Measurements from ENCODE around the gene SLAIN2. TPM values are rescaled to one million over a fixed set of nuclear protein-coding genes. Genes with fewer than 3 reads are reported as not detected.
"Not testable (repeated sequence)": the region's sequence is repeated elsewhere in the genome, so short reads cannot be mapped to it uniquely, and the experiment has no call there.

SLAIN2 gene
- total RNA-seq, 2 experiments from 2014 or later = 63.7 to 66.1 TPM

- ATAC-seq (ENCODE audit: low read depth) = no peak
- Mint-ChIP-seq H3K4me3 (no peak overlapping the region), H3K36me3 (peaks cover 39% of the 10 kb centered on the region), H3K27ac (no peak overlapping the region), H3K27me3 (no peaks in the 10 kb centered on the region), H3K9me3 (no peaks in the 10 kb centered on the region), H3K4me1 (peaks cover 5% of the 10 kb centered on the region)
- POLR2A ChIA-PET = no interaction called here
- DNase-seq = no peak
Measured at GRCh38 chr4:48403358-48403757, 62.0 kb downstream of the SLAIN2 start.

GRCh38 chr4:48403779-48404178 lies 62.5 kb downstream of the SLAIN2 start:
- Mint-ChIP-seq H3K4me3 (no peak overlapping the region), H3K9me3 (no peaks in the 10 kb centered on the region), H3K27me3 (no peaks in the 10 kb centered on the region), H3K27ac (no peak overlapping the region), H3K36me3 (peaks cover 35% of the 10 kb centered on the region), H3K4me1 (peaks cover 3% of the 10 kb centered on the region)
- DNase-seq = no peak
- POLR2A ChIA-PET = no interaction called here
- no peak for ATAC-seq (ENCODE audit: low read depth)

GRCh38 chr4:48405924-48406323 lies 64.6 kb downstream of the SLAIN2 start:
- H3K4me3 Mint-ChIP-seq = no peak overlapping the region
- H3K36me3 Mint-ChIP-seq = peaks cover 33% of the 10 kb centered on the region
- no peak for ATAC-seq (ENCODE audit: low read depth)

GRCh38 chr4:48409203-48409602 lies 67.9 kb downstream of the SLAIN2 start:
- Mint-ChIP-seq H3K27ac (no peak overlapping the region), H3K27me3 (no peaks in the 10 kb centered on the region)
- ATAC-seq (ENCODE audit: low read depth) = no peak

More at GRCh38 chr4:48405924-48406323, 64.6 kb downstream of the SLAIN2 start:
- Mint-ChIP-seq H3K27ac (no peak overlapping the region), H3K27me3 (no peaks in the 10 kb centered on the region), H3K9me3 (no peaks in the 10 kb centered on the region), H3K4me1 (no peaks in the 10 kb centered on the region)
- DNase-seq = no peak
- POLR2A ChIA-PET = no interaction called here

GRCh38 chr4:48410812-48411211 lies 69.5 kb downstream of the SLAIN2 start:
- H3K4me3 Mint-ChIP-seq = no peak overlapping the region
- H3K4me1 Mint-ChIP-seq = no peaks in the 10 kb centered on the region
- no peak overlapping the region for H3K27ac Mint-ChIP-seq
- POLR2A ChIA-PET = no interaction called here
- ATAC-seq (ENCODE audit: low read depth) = no peak
- no peaks in the 10 kb centered on the region for H3K27me3 Mint-ChIP-seq
- peaks cover 1% of the 10 kb centered on the region for H3K9me3 Mint-ChIP-seq
- peaks cover 27% of the 10 kb centered on the region for H3K36me3 Mint-ChIP-seq
- no peak for DNase-seq

More at GRCh38 chr4:48409203-48409602, 67.9 kb downstream of the SLAIN2 start:
- POLR2A ChIA-PET = no interaction called here
- H3K9me3 Mint-ChIP-seq = peaks cover 1% of the 10 kb centered on the region
- peaks cover 32% of the 10 kb centered on the region for H3K36me3 Mint-ChIP-seq
- no peak for DNase-seq
- H3K4me1 Mint-ChIP-seq = no peaks in the 10 kb centered on the region
- H3K4me3 Mint-ChIP-seq = no peak overlapping the region

- Mint-ChIP-seq H3K27ac (no peak overlapping the region), H3K4me3 (no peak overlapping the region), H3K36me3 (peaks cover 31% of the 10 kb centered on the region), H3K27me3 (no peaks in the 10 kb centered on the region), H3K4me1 (no peaks in the 10 kb centered on the region), H3K9me3 (no peaks in the 10 kb centered on the region)
- ATAC-seq (ENCODE audit: low read depth) (no peak), DNase-seq (no peak)
- POLR2A ChIA-PET = no interaction called here
Measured at GRCh38 chr4:48420144-48420543, 78.8 kb downstream of the SLAIN2 start.

- H3K9me3 Mint-ChIP-seq = no peaks in the 10 kb centered on the region
- DNase-seq (no peak), ATAC-seq (ENCODE audit: low read depth) (no peak)
- H3K4me1 Mint-ChIP-seq = no peaks in the 10 kb centered on the region
- no peak overlapping the region for H3K4me3 Mint-ChIP-seq
- no peak overlapping the region for H3K27ac Mint-ChIP-seq
- POLR2A ChIA-PET = no interaction called here
- peaks cover 31% of the 10 kb centered on the region for H3K36me3 Mint-ChIP-seq
- no peaks in the 10 kb centered on the region for H3K27me3 Mint-ChIP-seq
Measured at GRCh38 chr4:48421101-48421500, 79.8 kb downstream of the SLAIN2 start.

- peaks cover 10% of the 10 kb centered on the region for H3K36me3 Mint-ChIP-seq
- no peak for DNase-seq
- H3K9me3 Mint-ChIP-seq = no peaks in the 10 kb centered on the region
- no peak for ATAC-seq (ENCODE audit: low read depth)
- H3K27ac Mint-ChIP-seq = no peak overlapping the region
- POLR2A ChIA-PET = interaction anchor here (1.7 kb wide), 1 partner anchor 87 kb away, joined by 5 read pairs; the partner anchor contains the start of gene SLAIN2
- H3K27me3 Mint-ChIP-seq = no peaks in the 10 kb centered on the region
- no peak overlapping the region for H3K4me3 Mint-ChIP-seq
- H3K4me1 Mint-ChIP-seq = peaks cover 16% of the 10 kb centered on the region
Measured at GRCh38 chr4:48428926-48429325, 87.6 kb downstream of the SLAIN2 start.

- DNase-seq = no peak
- POLR2A ChIA-PET = interaction anchor here (1.7 kb wide), 1 partner anchor 88 kb away, joined by 5 read pairs; the partner anchor contains the start of gene SLAIN2
- no peaks in the 10 kb centered on the region for H3K9me3 Mint-ChIP-seq
- peaks cover 16% of the 10 kb centered on the region for H3K4me1 Mint-ChIP-seq
- no peak overlapping the region for H3K4me3 Mint-ChIP-seq
- no peak overlapping the region for H3K27ac Mint-ChIP-seq
- ATAC-seq (ENCODE audit: low read depth) = no peak
- no peaks in the 10 kb centered on the region for H3K27me3 Mint-ChIP-seq
- peaks cover 10% of the 10 kb centered on the region for H3K36me3 Mint-ChIP-seq
Measured at GRCh38 chr4:48429709-48430474, 88.6 kb downstream of the SLAIN2 start.

- ATAC-seq (ENCODE audit: low read depth) (peak; percentile 85), DNase-seq (no peak)
- H3K27ac Mint-ChIP-seq = no peak overlapping the region
- POLR2A ChIA-PET = no interaction called here
- peak overlapping the region; percentile 17 for H3K4me3 Mint-ChIP-seq
- peaks cover 8% of the 10 kb centered on the region for H3K36me3 Mint-ChIP-seq
- peaks cover 16% of the 10 kb centered on the region for H3K4me1 Mint-ChIP-seq
- no peaks in the 10 kb centered on the region for H3K9me3 Mint-ChIP-seq
- H3K27me3 Mint-ChIP-seq = no peaks in the 10 kb centered on the region
Measured at GRCh38 chr4:48431401-48431800, 90.1 kb downstream of the SLAIN2 start.

- Mint-ChIP-seq H3K27me3 (no peaks in the 10 kb centered on the region), H3K36me3 (peaks cover 8% of the 10 kb centered on the region), H3K27ac (no peak overlapping the region), H3K4me1 (peaks cover 16% of the 10 kb centered on the region), H3K9me3 (no peaks in the 10 kb centered on the region), H3K4me3 (no peak overlapping the region)
- DNase-seq = no peak
- no peak for ATAC-seq (ENCODE audit: low read depth)
- POLR2A ChIA-PET = no interaction called here
Measured at GRCh38 chr4:48432017-48432416, 90.7 kb downstream of the SLAIN2 start.

GRCh38 chr4:48436318-48436717 lies 95.0 kb downstream of the SLAIN2 start:
- ATAC-seq (ENCODE audit: low read depth) (no peak), DNase-seq (no peak)
- peaks cover 9% of the 10 kb centered on the region for H3K27me3 Mint-ChIP-seq
- no peaks in the 10 kb centered on the region for H3K36me3 Mint-ChIP-seq
- no peaks in the 10 kb centered on the region for H3K9me3 Mint-ChIP-seq
- no peak overlapping the region for H3K4me3 Mint-ChIP-seq
- H3K27ac Mint-ChIP-seq = no peak overlapping the region
- POLR2A ChIA-PET = no interaction called here
- H3K4me1 Mint-ChIP-seq = peaks cover 6% of the 10 kb centered on the region

GRCh38 chr4:48439988-48440387 lies 98.7 kb downstream of the SLAIN2 start:
- DNase-seq = no peak
- ATAC-seq (ENCODE audit: low read depth) = no peak
- Mint-ChIP-seq H3K4me3 (no peak overlapping the region), H3K36me3 (no peaks in the 10 kb centered on the region), H3K9me3 (peaks cover 1% of the 10 kb centered on the region), H3K4me1 (no peaks in the 10 kb centered on the region), H3K27ac (no peak overlapping the region), H3K27me3 (peaks cover 9% of the 10 kb centered on the region)
- POLR2A ChIA-PET = no interaction called here

GRCh38 chr4:48440914-48441313 lies 99.6 kb downstream of the SLAIN2 start:
- H3K27me3 Mint-ChIP-seq; ATAC-seq (ENCODE audit: low read depth); H3K4me3 Mint-ChIP-seq; DNase-seq; POLR2A ChIA-PET; H3K36me3 Mint-ChIP-seq; H3K27ac Mint-ChIP-seq; H3K4me1 Mint-ChIP-seq; H3K9me3 Mint-ChIP-seq: not testable (repeated sequence)
